NCI-H524 (cell line): ENCODE data around the gene PLAGL2.

Source experiments
- DNase-seq, 2 experiments: peaks; one replicate each; lab custom pipeline; 2025; lab: John Stamatoyannopoulos, UW

PLAGL2 gene

DNA sequence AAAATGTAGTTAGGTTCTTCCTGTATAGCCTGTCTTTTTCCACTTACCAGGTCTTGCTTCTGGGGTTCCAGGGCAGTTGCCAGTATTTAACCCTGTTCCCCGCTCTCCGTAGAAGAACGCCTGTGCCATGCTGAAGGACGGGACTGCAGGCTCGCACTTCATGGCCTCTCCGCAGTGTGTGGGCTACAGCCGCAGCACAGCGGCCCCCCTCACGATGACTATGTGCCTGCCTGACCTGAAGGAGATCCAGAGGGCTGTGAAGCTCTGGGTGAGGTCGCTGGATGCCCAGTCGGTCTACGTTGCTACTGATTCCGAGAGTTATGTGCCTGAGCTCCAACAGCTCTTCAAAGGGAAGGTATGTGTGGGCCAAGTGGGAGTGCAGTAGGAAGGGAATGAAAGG is 23.2 kb upstream of the PLAGL2 start:
- no peak for DNase-seq

DNA sequence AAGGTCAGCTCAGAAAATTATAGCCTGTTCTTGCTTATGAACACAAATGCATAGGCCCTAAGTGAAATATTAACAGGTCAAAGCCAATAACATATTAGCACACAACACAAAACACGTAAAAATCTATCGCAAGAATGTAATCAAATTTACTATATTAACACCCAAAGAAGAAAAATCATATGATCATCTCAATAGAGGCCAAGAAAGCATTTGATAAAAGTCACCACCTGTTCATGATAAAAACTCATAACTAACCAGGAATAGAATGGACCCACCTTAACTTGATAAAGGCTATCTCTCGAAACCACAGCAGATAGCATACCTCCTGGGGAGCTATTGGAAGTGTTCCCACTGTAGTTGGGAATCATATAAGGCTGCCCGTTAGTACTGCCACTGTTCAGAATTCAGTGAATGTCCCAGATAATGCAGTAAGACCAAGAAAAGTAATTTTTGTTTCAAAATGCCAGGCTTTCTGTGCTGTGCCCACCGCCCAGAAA is 21.8 kb upstream of the PLAGL2 start:
- no peak for DNase-seq

DNA sequence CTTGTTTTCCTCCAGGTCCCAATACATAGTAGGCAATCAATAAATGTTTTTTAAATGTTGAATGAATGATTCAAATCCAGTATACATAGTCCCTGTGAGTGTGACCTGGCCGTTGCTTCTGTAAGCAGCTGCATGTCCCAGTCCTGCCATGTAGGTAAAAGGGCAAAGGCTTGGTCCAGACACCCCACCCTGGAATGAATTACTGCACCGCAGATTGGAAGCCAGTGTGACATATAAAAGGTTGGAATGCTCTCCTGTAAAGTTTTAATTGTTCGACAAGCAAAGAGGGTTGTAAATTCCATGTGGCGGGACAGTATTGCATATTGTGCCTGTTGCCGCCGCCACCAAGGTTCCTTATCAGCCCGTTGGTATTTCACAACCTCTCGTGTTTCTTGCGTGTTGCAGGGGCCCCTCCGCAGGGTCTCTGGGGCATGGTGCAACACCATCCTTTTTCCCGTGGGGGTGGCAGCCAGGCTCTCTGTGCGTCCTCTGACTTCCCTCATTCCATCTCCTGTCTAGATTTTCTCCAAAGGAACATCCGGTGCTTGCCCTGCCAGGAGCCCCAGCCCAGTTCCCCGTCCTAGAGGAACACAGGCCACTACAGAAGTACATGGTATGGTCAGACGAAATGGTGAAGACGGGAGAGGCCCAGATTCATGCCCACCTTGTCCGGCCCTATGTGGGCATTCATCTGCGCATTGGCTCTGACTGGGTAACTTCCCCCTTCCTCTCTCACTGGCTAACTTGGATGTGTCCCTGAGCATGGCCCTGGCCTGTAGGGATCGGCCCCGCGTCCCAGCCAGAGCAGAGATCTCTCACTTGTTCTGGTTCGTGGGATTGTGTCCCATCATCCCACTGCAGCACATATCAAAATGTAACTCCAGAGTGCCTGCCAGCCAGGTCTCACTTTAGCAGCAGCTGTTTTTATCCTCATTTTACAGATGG is 20.5 kb upstream of the PLAGL2 start:
- no peak for DNase-seq

DNA sequence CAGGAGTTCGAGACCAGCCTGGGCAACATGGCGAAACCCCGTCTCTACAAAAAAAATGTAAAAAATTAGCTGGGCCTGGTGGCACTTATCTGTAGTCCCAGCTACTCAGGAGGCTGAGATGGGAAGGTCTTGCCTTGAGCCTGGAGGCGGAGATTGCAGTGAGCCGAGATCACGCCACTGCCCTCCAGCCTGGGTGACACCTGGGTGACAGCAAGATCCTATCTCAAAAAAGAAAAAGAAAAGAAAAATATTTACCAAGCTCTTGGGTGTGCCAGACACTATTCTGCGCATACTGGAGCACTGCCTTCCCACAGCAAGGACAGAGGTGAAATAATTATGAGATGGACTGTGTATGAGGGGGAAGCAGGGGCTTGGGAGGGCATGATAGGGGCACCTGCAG is 19.8 kb upstream of the PLAGL2 start:
- DNase-seq: no peak

DNA sequence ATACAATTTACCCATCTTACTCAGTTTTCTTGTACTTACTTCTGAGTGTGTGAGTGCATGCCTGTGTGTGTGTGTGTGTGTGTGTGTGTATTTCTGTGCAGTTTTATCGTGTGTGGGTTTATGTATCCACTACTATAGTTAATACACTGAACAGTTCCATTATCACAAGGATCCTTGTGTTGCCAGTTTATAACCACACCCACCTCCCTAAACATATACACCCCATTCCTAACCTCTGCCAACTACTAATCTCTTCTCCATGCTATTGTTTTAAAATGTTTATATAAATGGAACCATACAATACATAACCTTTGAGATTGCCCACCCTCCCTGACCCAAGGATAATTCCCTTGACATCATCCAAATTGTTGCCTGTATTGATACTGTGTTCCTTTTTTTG is 18.8 kb upstream of the PLAGL2 start:
- no peak for DNase-seq

DNA sequence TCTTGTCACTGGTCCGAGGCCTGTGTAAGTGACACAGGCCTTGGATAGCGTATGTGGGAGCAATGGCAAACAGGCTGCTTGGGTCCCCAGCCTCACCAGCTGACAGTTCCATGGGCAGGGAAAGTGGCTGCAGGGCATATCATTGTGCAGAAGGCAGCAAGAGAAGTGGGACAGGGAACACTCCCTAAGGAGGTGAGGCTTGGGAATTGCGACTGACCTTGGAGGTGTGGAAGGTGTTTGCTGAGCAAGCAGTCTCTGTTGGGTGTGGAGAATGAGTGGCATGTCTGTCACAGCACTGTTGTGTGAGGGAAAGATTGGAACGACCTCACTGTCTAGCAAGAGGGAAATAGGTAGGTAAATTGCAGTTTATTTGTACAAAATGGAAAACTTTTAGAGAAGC is 16.9 kb upstream of the PLAGL2 start:
- no peak for DNase-seq

DNA sequence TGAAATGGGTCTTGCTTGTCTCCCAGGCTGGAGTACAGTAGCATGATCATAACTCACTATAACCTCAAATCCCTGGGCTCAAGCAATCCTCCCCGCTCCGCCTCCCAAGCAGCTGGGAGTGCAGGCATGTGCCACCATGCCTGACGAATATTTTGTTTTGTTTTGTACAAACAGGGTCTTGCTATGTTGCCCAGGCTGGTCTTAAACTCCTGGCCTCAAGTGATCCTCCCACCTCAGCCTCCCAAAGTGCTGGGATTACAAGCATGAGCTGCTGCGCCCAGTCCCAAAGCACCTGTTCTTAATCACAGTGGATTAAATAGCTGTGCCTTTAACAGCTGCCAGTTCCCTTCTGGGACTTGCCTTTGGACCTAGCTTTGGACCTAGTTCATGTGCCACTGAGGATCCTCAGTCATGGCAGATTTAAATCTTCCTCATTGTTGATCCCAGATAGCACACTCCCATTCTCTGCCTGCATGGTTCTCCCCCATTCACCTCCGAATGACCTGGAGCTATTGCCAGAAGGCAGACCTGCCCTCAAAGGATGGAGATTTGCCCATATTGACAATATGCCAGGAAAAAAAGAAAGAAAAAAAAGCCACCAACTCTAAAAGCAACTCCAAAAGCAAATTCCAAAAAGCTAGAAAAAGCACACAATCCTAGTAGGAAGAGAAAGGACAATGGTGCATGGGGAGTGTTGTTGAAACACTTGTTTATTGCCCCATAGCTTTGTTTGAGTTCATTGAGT is 10.8 kb upstream of the PLAGL2 start:
- no peak for DNase-seq

DNA sequence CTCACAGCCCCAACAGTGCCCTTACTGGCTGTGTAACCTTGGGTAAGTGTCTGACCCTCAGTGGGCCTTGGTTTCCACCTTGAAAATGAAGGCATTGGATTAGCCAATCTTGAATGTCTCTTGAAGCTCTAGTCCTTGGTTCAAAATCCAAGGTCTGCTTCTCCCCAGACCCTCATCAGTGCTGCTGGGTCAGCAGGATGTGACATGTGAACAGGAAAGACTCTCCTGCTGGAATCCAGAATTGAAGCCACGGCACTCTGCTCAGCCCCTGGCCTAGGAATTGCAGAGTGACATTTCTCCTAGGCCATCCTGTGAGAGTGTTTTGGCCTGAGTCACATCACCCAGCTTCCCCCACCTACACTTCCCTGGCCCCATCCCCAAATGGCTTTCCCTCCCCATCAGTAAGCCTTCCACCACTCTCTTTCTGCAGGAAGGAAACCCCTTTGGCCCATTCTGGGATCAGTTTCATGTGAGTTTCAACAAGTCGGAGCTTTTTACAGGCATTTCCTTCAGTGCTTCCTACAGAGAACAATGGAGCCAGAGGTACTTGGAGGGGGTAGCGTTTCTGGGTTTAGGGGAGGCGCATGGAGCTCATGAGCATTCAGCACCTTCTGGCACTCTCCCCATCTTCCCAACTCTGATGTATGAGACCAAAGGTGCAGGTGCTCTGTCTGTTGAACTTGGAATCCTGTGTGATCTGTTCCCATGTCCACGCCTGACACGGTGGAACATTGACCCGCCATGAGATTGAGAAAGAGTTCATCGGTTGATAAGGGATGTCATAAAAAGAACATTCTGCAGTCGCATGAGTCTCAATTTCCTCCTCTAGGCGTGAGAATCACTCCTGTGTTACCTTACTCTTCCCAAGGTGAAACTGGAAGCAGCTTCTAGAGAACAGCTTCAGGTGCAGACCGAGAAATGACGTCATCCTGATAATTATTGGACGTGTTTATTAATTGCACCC is 8.9 kb upstream of the PLAGL2 start:
- DNase-seq: no peak

DNA sequence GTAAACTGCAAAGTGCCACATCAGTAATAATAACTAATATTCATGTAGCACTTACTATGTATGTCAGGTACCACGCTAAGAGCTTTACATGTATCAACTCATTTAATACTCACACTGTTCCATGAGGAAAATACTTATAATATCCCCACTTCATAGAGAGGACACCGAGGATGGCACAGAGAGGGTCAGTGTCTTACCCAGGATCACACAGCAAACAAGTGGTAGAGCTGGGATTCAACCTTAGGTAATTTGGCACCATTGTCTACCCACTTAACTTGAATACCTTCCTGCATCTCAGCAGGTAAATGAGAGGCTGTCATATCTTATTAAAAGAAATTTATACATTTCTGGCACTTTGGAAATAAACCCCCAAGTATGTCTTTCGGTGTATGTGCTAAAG is 8.2 kb upstream of the PLAGL2 start:
- DNase-seq: no peak

DNA sequence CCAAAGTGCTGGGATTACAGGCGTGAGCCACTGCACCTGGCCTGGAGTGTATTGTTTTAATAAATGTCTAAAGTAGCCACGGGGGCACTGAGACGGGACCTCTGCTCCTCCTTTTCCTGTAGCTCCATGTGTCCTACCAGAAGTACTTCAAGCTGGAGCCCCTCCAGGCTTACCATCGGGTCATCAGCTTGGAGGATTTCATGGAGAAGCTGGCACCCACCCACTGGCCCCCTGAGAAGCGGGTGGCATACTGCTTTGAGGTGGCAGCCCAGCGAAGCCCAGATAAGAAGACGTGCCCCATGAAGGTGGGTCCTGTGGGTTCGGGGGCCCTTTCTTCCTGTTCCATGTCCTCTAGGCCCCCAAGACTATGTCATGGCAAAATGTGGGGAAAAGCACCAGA is 7.6 kb upstream of the PLAGL2 start:
- no peak for DNase-seq

DNA sequence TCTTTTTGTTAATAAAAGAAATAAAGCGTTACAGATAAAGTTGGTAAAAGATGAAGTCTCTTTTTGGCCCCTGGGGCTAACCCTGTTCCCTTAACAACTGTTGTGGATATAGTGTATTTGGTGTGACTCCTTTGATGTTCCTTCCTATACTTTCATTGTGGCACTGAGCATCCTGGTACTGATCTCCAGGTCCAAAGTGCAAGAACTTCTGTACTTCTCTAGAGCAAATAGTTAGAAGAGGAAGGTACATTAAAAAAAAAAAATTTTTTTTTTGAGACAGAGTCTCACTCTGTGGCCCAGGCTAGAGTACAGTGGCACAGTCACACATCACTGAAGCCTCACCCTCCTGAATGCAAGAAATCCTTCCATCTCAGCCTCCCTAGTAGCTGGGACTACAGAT is 6.3 kb upstream of the PLAGL2 start:
- DNase-seq: no peak

DNA sequence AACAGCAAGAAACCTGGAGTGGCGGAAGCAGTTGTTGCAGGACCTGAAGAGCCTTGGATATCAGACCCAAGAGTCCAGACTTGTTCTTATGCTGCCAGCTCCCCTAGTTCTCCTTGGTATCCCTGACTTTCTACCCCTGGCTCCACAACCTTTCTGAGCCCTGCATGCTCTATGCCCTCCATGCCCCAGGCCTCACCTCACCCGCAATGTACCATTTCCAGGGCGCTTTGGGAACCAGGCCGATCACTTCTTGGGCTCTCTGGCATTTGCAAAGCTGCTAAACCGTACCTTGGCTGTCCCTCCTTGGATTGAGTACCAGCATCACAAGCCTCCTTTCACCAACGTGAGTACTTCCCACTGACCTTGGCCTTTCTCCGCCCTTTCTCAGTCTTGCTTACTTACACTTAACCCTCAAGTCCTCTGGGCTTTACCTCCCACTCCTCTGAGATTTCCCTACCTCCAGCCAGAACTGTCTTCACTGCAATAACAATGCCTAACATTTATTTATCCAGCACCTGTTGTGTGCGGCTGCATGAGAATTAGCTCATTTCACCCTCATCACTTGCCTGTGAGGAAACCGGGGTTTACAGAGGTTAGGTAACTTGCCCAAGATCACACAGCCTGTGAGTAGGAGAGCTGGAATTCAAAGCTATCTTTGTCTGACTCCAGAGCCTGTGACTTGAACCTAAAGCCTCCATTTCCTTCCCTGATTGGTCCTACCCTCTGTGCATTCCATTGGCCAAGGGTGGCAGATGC is 2.5 kb upstream of the PLAGL2 start:
- DNase-seq: no peak

DNA sequence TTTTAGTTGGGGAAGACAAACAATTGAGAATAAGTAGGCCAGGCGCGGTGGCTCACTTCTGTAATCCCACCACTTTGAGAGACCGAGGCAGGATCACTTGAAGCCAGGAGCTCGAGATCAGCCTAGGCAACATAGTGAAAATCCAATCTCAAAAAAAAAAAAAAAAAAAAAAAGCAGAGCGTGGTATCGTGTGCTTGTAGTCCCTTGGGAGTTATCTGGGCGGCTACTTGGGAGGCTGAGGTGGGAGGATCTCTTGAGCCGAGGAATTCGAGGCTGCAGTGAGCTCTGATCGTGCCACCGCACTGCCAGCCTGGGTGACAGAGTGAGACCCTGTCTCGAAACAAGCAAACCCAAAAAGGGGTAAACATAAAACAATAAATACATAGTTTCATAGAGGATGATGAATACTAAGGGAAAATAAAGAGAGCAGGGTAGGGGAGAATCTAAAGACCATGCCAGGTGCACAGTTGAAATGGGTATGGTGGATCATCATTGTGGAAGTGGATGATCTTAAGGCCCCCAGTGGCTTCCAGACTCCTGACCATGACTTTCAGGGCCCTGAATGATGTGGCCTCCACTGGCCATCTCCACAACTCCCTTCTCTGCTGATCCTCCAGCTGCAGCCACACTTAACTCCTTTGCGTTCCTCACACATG is 1.1 kb upstream of the PLAGL2 start:
- DNase-seq: no peak

DNA sequence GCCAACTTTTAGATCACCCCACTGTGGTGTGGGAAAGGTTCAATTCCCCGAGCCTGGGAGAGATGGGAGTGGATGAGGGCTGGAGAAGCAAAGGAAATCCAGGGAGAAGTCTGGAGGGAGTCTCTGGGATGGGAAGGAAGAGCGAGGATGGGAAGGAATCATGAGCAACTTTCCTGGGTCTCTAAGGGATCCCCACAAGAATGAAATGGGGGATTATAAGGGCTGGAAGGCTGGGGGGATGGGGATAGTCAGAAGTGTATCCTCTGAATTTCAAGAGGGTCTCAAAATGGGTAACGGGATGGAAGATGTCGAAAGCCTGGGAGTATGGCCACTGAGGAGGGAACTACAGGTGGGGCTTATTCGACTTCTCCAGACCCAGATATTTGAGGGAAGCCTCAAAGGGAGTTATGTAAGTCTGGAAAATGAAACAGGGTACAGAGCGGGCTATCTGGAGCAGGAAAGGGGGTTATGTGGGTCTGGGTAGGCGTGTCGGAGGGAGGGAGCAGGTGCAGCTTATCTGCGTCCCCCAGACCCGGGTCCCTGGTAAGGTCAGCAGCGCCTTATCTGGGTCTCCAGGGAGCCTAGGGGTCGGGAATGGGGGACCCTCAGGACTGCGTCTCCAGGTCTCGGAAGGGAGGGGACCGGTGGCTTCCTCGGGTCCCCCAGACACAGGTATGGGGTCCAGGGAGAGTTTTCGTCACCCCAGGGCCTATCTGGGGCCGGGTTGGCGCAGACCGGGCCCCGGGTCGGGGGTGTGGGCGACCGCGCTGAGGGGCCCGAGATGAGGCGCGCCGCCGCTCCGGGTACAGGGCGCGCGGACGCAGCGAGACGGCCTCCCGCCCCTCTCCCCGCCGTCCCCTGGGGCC is 550 bp downstream of the PLAGL2 start:
- no peak for DNase-seq

DNA sequence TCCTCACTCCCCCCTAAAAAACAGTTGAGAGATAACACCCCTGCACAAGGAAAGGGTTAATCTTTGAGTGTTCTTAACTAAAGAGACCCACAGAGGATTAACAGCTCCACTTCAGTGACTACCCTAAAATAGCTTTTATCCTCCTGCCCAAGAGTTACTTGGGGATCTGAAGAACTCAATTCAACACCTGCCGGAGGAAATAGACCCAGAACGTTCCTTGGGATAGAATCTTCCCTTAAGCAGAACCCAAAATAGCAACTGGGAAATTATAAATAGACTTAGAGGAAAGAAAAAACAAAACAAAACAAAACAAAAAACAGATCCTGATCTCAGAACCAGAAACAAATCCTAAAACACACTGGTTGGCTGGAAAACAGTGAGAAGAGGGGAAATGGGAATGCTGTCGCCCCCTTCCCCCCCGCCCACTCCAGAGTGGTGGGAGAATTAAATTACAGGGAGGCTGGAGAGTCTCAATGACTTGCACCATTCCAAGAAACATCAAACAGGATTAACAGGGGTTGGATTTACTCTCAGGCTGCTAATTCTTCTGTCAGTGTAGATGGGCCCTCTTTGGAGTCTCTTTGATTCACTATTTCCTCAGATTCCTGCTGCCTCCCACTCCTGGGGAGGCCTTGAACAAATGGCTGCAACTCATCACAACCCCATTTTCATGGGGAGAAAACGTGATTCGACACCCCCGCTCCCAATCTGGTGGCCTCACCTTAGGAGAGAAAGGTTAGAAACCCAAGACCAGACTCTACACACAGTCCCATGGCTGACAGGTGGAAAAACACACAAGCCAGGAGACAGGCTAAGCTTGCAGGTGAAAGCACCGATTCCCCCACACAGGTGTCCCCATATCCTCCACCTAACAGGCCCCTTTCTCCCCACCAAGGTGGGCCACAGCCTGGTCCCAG is 1.4 kb downstream of the PLAGL2 start:
- peak; percentile 95 to 98 for DNase-seq

DNA sequence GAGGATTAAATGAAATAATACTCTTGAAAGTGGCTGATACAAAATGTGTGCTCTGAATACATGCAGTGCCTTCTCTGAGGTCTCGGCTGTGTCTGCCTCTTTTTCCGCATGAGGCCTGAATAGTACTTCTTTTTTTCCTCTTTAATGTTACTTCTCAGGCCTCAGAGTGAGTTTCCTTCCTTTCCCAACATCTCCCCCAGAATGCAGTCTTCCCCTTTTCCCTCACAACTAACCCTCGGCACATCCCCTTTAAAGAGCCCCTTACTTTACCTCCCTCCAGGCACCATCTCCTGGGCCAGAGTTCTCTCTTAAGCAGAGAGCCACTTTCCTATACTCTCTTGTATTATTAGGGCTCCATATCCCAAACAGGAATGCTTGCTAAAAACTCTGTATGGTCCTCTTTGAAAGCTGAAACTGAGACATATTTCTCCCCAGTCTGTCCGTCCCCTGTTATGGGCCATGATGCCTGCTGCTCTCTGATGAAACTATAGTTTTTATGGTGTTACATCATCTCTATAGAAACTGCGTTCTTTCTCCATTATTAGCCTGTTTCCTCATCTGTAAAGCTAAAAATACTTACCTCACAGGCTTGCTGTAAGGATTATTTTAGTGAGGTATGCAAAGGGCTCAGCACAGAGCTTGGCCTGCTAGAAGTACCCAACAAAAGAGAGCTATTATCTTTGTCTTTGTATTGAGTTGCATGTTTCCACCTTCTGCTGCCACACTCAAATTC is 2.3 kb downstream of the PLAGL2 start:
- no peak for DNase-seq

DNA sequence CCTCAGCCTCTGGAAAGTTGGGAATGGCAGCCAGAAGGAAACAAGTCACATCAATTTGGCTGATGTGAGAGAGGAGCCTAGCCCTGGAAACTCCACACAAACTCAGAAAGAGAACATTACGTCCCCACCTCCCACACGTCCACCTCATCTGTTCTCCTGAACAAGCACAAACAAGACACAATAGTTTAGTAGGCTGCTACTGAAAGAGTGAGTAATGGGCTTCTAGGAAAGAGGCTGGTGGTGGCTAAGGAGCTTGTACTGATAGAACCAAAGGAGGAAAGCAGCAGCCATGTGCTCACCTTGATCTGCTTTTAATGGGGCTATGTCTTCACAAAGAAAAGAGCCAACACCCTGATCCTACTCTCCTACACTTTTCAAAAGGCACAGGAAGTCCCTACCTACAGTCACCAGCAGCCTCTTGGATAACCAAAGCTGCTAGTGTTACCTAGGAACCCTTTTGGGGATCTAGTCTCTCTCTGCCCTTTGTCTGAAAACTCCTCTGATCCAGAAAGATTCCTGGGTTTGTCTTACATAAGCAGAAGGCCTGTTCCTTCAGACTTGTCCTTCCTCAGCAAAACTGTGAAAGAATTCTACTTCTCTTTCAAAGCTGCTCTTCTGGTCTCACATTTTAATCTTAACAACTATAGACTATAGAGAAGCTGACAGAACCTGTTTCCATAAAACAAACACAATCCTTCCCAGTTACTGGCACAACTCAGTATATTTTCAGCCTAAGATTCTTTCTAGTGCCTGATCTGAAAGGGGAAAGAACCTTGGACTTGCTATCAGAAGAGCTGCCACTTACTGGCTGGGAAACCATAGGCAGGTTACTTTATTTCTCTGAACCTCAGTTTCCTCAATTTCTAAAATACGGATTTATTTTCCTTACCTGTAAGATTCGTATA is 3.1 kb downstream of the PLAGL2 start:
- DNase-seq: no peak
